Parathyroid adenoma (tissue), 2 donors: ENCODE data around the gene ZNF385C.

Source experiments
- H2AFZ ChIP-seq: fragments of 300-600 bp; sonication (generic); one replicate; pipeline ENCODE4 v1.7.0; 2017; ENCODE audit warnings: antibody characterized with exemption, mild to moderate bottlenecking
- H3K27ac ChIP-seq: fragments of 300-600 bp; sonication (generic); one replicate; pipeline ENCODE4 v1.7.0; 2017
- H3K27me3 ChIP-seq: fragments of 300-600 bp; sonication (generic); one replicate; pipeline ENCODE4 v1.7.0; 2017; ENCODE audit warnings: low read length; ENCODE audit not compliant: control insufficient read depth, insufficient read depth
- H3K36me3 ChIP-seq: fragments of 300-600 bp; sonication (generic); one replicate; pipeline ENCODE4 v1.7.0; 2017; ENCODE audit warnings: low read length; ENCODE audit not compliant: control insufficient read depth, insufficient read depth
- H3K4me1 ChIP-seq: fragments of 300-600 bp; sonication (generic); one replicate; pipeline ENCODE4 v1.7.0; 2017; ENCODE audit warnings: control low read depth
- H3K4me2 ChIP-seq: fragments of 300-600 bp; sonication (generic); one replicate; pipeline ENCODE4 v1.7.0; 2017; ENCODE audit warnings: low read length
- H3K4me3 ChIP-seq: fragments of 300-600 bp; sonication (generic); one replicate; pipeline ENCODE4 v1.7.0; 2017; ENCODE audit warnings: low read depth, low read length
- H3K79me2 ChIP-seq: fragments of 300-600 bp; sonication (generic); one replicate; pipeline ENCODE4 v1.7.0; 2017; ENCODE audit warnings: control low read depth
- H3K9ac ChIP-seq: fragments of 300-600 bp; sonication (generic); one replicate; pipeline ENCODE4 v1.7.0; 2017; ENCODE audit warnings: mild to moderate bottlenecking
- H3K9me3 ChIP-seq: fragments of 300-600 bp; sonication (generic); one replicate; pipeline ENCODE4 v1.7.0; 2017; ENCODE audit warnings: low read length; ENCODE audit not compliant: control insufficient read depth
- CTCF ChIP-seq: fragments of 300-600 bp; sonication (generic); IDR thresholded peaks from one replicate; pipeline ENCODE4 v1.7.0; 2017; ENCODE audit warnings: antibody characterized with exemption, mild to moderate bottlenecking
- donor health status: primary hyperparathyroidism.

ZNF385C gene

GRCh38 chr17:42058063-42058462, 40.2 kb downstream of the ZNF385C start:
- Histone ChIP-seq H3K27ac (no peak overlapping the region), H3K27me3 (no peaks in the 10 kb centered on the region), H3K9ac (no peak overlapping the region), H3K4me3 (no peak overlapping the region), H3K4me1 (no peaks in the 10 kb centered on the region), H3K36me3 (no peaks in the 10 kb centered on the region), H3K79me2 (no peaks in the 10 kb centered on the region), H3K4me2 (no peak overlapping the region), H3K9me3 (no peaks in the 10 kb centered on the region), H2AFZ (no peak overlapping the region)
- TF ChIP-seq CTCF = no peak

GRCh38 chr17:42056635-42057034, 41.6 kb downstream of the ZNF385C start:
- Histone ChIP-seq H3K79me2 (no peaks in the 10 kb centered on the region), H3K27me3 (no peaks in the 10 kb centered on the region), H2AFZ (no peak overlapping the region), H3K36me3 (no peaks in the 10 kb centered on the region), H3K4me2 (no peak overlapping the region), H3K4me1 (no peaks in the 10 kb centered on the region), H3K9ac (no peak overlapping the region), H3K27ac (no peak overlapping the region), H3K4me3 (no peak overlapping the region), H3K9me3 (no peaks in the 10 kb centered on the region)
- no peak for TF ChIP-seq CTCF

- Histone ChIP-seq H3K4me3 (no peak overlapping the region), H2AFZ (no peak overlapping the region), H3K4me2 (no peak overlapping the region), H3K27me3 (no peaks in the 10 kb centered on the region), H3K36me3 (no peaks in the 10 kb centered on the region), H3K4me1 (no peaks in the 10 kb centered on the region), H3K27ac (no peak overlapping the region), H3K9ac (no peak overlapping the region), H3K79me2 (no peaks in the 10 kb centered on the region), H3K9me3 (no peaks in the 10 kb centered on the region)
- TF ChIP-seq CTCF = no peak
These were observed 42.8 kb downstream of the ZNF385C start for GRCh38 chr17:42055496-42055895.

- H3K9me3 ChIP-seq = no peaks in the 10 kb centered on the region
- H3K4me1 ChIP-seq = no peaks in the 10 kb centered on the region
- no peak overlapping the region for H2AFZ ChIP-seq
- no peak overlapping the region for H3K9ac ChIP-seq
- H3K79me2 ChIP-seq = no peaks in the 10 kb centered on the region
- no peak overlapping the region for H3K27ac ChIP-seq
- no peak overlapping the region for H3K4me2 ChIP-seq
- H3K27me3 ChIP-seq = no peaks in the 10 kb centered on the region
- no peak for TF ChIP-seq CTCF
- H3K36me3 ChIP-seq = no peaks in the 10 kb centered on the region
- H3K4me3 ChIP-seq = no peak overlapping the region
These were observed 43.2 kb downstream of the ZNF385C start for GRCh38 chr17:42055027-42055426.

GRCh38 chr17:42053731-42054500, 44.4 kb downstream of the ZNF385C start:
- H3K4me3 ChIP-seq = no peak overlapping the region
- H3K9me3 ChIP-seq = no peaks in the 10 kb centered on the region
- H3K27me3 ChIP-seq = no peaks in the 10 kb centered on the region

More at GRCh38 chr17:42053731-42054500, 44.4 kb downstream of the ZNF385C start:
- Histone ChIP-seq H2AFZ (no peak overlapping the region), H3K4me1 (peaks cover 4% of the 10 kb centered on the region), H3K79me2 (no peaks in the 10 kb centered on the region), H3K9ac (no peak overlapping the region), H3K36me3 (no peaks in the 10 kb centered on the region), H3K27ac (no peak overlapping the region), H3K4me2 (no peak overlapping the region)
- no peak for TF ChIP-seq CTCF
